HG03097 (cell line): ENCODE data around the gene GALNT8.

Experiments used
- ATAC-seq: cut with Tn5 transposase; IDR thresholded peaks from one replicate; pipeline ENCODE4 v1.9.1; 2021; ENCODE audit not compliant: unreplicated experiment, low FRiP score

The GALNT8 gene

DNA sequence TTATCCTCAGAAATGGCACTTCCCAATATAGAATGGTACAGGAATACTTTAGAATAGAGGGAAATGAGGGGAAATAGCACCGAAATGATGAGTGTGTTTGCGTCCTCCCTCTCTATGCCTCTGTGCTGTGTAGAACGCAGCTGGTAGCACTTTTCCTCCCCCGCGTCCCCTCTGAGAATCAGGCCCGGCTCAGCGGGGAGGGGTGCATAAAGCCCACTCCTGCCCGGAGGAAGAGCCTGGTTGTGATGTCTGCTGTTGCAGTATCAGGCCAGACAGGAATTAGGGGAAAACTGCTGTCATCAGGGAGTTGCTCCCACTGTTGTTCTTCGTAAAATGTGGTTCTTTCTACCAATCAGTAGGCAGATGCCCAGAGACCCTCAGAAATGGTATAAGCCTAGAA lies 76.0 kb downstream of the GALNT8 start:
- no peak for ATAC-seq

DNA sequence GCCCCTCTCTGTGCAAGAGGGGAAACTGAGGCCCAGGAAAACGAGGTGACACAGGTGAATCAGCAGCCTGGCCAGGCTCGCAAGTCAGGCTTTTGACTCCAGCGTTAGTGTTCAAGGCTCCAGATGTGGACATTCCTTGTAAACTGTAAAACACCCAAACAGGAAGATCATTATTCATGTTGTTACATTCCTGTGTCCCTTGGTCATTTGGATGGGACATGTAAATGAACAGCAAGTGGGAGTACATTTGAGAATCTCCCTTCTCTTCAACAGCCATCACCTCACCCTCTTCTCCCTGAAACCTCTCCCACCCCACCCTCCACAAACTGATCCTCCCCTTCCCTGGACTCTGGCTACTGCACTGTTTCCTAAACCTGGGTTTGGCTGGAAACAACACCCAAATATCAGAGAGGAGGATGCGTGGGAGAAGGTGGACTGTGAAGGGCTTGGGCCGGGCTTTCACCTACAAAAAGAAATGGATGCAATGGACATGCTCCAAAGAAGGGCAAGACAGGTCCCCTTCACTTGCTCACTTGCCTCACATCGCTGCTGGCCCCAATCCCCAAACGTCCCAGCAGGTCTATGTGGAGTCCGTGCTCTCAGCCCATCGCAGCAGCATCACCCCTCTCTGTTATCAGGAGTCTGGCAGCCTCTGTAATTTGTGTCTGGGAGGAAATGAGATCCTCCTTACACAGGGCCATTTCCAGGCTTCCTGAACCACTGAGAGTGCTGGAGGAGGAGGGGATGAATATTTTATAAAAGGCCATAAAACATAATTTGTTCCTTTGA lies 76.7 kb downstream of the GALNT8 start:
- ATAC-seq: no peak

DNA sequence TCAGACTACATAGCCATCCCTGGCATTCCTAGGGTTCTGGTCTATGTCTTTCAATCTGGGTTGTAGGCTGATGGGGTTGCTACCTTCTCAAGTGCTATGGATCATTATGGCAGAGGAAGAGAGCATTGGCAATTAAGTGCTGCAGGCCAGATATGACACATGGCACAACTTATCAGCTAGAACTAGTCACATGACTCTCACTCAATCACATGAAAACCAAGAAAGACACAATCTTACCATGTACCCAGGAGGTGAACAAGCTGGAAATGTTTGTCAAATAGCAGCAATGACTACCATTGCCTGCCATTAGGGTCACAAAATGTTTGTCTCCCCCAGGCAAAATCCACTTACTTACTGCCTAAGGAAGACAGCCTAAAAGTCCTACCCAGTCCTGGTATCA lies 80.4 kb downstream of the GALNT8 start:
- no peak for ATAC-seq

DNA sequence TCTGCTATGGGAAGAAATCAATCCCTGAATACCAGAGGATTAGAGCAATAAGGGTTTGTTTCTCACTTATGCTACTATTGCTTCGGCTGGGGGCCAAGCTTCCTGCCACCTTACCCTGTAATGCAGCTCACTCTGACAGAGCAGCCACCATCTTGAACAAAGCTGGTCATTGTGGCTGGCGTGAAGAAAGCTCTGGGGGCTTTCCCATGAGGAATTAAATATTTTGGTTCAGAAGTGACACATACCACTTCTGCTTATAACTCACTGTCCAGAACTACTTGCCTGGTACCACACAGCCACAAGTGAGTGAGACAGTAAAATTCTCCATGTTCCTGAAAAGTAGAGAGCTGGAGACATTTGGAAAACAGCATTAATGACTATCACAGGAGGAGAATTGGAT lies 82.6 kb downstream of the GALNT8 start:
- ATAC-seq: no peak

DNA sequence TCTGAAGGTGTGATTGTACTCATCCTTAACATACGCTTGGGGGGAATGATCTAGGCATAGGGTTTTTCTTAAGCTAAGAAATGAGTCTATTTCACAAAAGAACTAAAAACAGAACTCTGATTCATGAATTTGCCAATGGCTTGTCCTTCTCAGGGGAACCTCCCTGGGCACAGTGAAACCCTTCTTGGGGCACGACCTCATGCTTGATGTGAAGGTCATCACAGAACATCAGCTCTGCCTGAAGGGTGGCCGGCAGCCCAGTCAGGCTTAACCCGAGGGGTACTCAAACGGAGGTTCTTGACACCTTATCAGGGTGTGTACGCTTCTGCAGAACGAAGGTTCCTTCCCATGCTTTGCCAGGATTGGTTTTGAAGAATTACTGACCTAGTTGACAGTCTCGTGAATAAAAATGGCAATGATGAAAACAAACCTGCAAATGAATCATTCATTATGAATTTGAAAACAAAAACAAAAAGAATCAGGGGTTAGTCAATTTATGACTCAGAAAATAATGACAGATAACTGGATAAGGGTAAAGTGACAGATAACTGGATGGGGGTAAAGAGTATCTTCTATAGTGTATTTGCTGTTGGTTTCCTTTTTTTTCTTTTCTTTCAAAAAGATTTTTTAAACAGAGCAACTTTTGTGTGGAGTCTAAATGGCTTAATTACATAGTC lies 86.4 kb downstream of the GALNT8 start:
- no peak for ATAC-seq

DNA sequence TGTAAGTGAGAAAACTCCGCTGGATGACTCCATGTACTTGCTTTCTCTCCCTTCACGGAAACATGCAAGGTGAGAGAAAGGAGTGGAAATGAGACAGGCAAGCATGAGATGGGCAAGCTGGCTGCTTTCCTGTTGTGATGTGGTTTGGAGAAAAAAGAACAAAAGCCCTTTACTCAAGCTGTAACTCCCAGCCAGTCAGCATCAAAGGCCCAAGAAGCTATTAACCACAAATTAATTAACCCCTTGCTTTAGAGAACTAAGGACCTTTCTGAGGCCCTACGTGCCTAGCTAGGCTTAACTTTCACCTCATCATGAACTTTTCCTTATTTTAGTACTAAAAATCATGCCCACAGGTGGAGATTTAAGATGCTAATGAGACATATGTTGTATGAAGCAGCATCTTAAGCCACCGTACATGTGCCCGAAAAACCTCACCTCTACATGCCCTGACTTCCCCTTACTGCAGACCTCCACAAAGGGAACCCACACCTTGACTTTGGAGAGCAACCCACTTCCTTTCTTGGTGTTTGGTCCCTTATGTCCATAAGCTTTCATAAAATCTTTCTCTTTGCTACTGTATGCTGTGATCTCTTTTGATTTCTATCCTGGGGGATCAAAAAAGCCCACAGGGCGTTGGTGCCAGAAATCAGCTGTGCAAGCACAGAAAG lies 87.0 kb downstream of the GALNT8 start:
- ATAC-seq: no peak

DNA sequence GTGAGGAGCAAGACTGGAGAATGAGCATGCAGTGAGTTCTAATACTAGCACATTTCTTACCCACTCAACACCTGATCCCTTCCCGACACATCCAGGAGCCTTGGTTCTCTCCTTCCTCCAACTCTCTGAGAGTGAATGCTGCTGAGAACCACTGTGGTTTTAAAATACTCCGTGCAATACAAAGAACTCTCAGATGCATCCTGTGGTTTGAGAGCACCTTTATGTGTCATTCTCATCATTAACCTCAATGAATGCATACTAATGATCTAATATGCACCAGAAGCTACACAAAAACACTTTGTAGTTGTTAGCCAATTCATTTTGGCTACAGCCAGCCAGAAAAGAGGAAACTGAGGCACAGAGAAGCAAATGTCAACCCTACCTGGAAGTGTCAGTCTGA lies 87.6 kb downstream of the GALNT8 start:
- no peak for ATAC-seq

DNA sequence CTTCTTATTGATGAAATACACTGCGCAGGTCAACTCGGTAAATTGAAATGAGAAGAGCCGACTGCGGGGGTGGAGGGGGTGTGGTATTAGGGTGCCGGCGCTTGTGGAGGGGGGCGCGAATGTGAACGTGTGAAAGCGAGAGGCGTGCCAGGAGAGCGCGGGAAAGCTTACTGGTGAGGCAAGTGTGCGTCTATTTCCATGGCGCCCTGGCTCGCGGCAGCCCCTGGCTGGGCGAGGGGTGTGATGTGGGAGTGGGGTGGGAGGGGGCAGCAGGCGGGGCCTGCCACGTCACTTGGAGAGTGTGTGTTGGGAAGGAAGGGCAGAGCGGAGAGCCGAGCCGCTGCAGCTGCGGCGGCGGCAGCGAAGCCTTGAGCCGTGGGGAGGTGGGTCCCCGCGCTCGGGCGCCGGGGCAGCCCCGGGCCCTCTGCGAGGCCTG lies 88.8 kb downstream of the GALNT8 start:
- no peak for ATAC-seq

DNA sequence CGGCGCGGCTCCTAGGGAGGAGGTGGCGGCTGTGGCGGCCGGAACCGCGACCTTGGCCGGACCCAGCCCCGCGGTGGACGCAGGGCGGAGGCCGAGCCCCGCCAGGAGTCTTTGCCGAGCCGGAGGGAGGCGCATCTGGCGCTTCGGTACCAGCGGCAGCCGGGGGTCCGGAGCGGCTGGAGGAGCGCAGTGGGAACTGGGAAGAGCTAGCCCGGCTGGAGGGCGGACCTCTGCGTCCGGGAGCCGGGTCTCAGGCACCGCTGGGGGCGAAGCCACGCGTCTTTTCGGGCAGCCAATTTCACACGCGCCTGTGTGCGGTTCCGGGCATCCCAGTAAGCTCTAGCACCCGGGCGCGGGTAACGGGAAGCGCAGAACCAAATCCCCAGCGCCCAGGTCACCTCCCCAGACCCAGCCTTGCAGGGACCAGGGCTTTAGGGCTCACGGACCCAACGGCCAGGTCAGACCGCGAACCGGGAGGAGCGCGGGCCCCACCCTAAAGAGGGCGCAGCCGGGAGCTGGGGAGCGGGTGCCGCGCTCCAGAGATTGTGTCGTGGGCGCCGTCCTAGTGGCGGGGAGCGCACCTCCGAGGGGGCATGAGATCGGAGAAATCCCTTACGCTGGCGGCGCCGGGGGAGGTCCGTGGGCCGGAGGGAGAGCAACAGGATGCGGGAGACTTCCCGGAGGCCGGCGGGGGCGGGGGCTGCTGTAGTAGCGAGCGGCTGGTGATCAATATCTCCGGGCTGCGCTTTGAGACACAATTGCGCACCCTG lies 89.4 kb downstream of the GALNT8 start:
- ATAC-seq: no peak

DNA sequence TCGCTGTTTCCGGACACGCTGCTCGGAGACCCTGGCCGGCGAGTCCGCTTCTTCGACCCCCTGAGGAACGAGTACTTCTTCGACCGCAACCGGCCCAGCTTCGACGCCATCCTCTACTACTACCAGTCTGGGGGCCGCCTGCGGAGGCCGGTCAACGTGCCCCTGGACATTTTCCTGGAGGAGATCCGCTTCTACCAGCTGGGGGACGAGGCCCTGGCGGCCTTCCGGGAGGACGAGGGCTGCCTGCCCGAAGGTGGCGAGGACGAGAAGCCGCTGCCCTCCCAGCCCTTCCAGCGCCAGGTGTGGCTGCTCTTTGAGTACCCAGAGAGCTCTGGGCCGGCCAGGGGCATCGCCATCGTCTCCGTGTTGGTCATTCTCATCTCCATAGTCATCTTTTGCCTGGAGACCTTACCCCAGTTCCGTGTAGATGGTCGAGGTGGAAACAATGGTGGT lies 90.0 kb downstream of the GALNT8 start:
- ATAC-seq: no peak

DNA sequence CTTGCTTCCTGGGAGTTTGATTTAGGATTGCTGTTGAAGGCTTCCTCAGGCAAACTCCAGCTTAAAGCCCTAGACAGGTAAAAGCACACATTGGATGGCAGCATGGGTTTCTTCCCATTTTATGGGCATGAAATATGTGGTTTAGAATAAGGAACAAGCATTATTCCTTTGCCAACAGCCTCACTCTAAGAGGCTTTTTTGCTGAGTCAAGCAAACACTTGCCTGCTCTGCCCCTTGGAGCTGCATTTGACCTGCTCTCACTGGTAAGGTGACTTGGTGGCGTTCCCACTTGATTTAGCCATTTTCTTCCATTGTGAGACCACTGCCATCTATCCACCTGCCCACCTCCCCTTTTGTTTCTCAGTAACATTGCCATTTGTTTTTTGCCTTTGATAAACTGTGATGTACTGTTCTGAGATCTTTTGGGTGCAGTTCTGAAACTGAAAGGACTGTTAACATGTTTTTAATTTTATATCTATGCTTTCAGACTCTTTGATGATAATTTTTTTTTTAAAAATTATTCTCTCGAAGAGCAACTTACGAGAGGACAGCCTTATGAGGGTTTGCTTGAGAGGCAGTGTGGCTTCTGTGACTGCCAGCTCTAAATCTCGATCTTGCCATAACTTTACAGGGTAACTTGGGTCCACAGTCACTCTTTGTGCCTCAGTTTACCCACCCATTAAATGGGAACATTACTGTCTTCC lies 92.6 kb downstream of the GALNT8 start:
- no peak for ATAC-seq

DNA sequence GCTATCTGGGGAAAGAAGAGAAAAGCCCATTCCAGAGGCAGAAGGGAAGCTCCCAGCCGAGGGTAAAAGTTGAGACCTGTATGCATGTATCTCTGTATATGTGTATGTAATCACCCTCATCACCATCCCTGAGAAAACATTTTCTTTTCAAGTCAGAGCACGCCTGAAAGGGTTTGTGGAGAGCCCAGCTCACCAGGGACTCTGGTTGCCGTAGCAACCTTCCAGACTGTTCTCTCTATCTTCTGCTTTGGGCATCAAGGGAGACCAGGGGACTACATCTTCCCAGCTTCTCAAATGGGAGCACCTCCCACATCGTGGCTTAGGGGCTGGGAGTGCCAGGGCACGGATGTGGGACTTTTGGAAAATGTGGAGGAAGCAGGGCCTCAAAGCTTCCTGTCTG lies 93.5 kb downstream of the GALNT8 start:
- no peak for ATAC-seq

DNA sequence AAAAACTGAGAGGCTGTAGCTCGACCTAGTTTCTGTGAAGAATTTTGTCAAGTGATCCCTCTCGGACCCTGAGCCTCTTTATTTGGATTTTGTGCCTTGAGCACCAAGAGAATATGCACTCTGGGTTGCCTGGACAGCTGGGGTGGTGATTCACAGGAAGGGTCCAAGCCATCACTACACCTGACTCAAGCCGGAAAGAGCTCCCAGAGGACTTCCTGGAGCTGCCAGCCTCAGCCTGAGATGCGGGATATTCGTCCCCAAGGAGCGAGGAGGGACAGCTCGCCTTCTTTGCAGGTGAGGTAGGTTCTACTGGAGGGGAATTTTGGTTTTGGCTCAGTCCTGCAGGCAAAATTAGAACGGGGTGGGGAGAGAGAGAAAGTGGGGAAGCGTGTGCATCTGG lies 94.3 kb downstream of the GALNT8 start:
- ATAC-seq: no peak

DNA sequence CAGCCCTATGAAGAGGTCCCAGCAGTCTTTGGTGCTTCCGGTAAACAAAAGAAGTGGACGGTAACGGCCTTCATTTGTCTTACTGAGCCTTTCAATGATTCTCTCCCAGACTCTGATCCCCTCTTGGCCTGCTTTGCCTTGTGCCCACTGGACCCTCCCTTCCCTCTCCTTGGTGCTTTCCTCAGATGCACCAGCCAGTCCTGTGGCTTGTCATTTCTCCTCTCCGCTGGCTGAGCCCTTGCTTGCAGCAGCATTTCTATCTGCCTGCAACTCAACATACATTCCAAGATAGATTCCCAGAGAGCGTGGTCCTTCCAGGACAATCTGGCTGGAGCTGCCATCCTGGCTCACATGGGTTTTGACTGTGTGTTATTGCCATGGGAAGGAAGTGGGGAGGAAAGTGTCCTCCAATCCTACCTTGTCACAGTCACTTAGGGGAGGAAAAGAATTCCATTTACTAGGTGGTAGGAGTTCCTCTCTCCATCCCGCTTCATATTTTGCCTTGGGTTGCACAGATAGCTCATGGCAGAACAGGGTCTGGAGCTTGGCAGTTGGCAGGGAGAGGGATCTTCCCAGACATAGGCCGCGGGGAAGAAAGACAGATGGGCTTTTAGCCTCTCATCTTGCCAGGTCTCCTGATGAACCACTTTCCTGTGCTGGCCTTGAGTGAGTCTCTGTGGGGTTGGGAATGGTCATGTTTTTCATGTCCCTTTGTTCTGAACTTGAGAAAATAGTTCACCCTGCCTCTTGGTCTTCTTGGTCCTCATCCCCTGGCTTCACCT lies 96.7 kb downstream of the GALNT8 start:
- no peak for ATAC-seq

DNA sequence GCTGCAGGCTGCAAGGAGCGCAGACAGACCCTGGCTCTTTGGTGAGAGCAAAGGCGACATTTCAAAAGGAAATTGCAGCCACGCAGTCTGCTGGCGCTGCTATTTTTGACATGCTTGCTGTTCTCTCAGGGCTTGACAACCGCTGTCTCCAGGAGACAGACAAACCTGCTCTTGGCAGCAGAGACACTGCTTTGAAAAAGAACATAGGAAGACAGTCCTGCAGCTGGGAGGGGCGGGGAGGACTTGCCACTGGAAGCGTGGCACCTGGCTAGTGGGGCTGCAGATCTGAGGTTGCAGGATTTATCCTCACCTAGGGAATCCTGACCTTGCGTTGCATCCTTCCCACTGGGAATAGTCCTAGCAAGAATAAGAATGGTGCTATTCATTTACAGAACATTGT lies 97.7 kb downstream of the GALNT8 start:
- no peak for ATAC-seq

DNA sequence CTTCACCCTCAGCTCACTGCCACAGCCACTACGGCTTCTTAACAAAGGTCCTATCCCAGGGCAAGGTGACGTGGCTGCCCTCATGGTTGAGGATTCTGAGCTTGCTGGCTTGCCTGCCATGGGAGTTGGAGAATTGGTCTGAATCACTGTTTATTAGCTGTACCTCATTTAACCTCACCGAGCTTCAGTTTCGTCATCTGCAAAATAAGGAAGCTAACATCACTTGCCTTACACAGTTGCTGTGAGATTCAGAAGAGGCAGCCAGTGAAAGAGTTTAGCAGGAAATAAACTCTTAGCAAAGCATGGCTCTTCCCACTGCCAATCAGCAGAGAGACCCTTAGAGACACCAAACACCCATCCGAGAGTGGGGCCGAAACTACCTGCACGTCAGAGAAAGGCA lies 99.5 kb downstream of the GALNT8 start:
- peak; percentile 50 for ATAC-seq

DNA sequence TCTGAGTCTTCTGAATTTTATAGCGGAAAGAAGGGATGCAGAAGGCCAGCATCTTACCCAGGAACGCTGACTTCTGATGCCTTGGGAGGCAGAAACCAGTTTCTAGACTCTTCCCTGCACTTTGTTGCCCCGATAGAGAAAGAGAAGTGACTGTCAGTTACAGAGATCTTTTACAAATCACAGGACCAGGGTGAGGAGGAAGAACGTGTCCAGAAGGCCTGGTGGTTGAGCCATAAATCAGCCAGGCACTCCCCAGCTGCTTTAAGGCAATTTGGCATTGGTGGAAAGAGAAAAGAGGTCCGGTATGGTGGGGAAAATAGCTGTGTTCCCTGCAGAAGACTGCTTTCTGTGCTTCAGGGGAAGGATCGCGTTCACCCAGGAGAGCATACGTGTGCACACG lies 100.8 kb downstream of the GALNT8 start:
- no peak for ATAC-seq
